Activated CD8-positive, alpha-beta memory T cell treated with anti-CD3 and anti-CD28 coated beads for 1 hour (primary cell): Measurements from ENCODE around the gene FLAD1.
"Not testable (repeated sequence)": the region's sequence is repeated elsewhere in the genome, so short reads cannot be mapped to it uniquely, and the experiment has no call there.

Source experiments
- DNase-seq, 2 donors: peaks; one replicate each; pipeline ENCODE4 v3.0.0-alpha.2; 2020; ENCODE audit warnings: low read depth in 1 of 2; ENCODE audit errors: extremely low read depth in 1 of 2

The FLAD1 gene

GRCh38 chr1:154967331-154967950 is 15.7 kb upstream of the FLAD1 start:
- no peak for DNase-seq

GRCh38 chr1:154968731-154969130 is 14.4 kb upstream of the FLAD1 start:
- no peak for DNase-seq

GRCh38 chr1:154969246-154969645 is 13.9 kb upstream of the FLAD1 start:
- no peak for DNase-seq

DNA sequence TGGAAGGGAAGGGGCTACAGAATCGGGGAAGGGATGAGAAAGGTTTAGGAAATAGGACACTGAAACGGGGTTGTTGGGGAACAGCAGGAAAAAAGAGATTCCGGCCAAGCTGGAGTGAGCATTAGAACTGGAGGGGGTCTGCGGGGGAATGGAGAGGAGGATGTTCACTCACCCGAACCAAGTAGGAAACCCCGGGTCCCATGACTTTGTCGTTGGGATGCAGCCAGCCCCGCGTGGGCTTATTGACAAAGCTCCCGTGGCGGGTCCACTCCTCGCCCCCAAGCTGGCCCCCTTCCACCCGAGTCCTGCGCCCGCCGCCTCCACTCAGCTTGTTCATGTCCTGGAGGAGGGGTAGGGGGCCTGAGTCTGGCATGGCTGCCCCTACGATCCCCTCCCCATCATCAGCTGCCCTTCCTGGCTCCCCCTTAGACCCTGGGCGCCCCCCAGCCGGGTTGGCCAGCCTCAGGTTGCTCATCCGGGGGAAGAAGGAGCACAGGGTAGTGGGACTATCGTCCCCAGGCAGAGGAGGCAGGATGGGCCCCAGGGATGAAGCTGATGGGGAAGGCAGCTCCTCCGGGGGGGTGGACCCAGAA is 13.2 kb upstream of the FLAD1 start:
- DNase-seq: no peak

GRCh38 chr1:154970631-154971340 is 12.4 kb upstream of the FLAD1 start, which contains the start of gene SHC1:
SHC1 (minus strand) TSS chr1:154970747; CDS start chr1:154970526, 221 bp downstream.
- no peak for DNase-seq

DNA sequence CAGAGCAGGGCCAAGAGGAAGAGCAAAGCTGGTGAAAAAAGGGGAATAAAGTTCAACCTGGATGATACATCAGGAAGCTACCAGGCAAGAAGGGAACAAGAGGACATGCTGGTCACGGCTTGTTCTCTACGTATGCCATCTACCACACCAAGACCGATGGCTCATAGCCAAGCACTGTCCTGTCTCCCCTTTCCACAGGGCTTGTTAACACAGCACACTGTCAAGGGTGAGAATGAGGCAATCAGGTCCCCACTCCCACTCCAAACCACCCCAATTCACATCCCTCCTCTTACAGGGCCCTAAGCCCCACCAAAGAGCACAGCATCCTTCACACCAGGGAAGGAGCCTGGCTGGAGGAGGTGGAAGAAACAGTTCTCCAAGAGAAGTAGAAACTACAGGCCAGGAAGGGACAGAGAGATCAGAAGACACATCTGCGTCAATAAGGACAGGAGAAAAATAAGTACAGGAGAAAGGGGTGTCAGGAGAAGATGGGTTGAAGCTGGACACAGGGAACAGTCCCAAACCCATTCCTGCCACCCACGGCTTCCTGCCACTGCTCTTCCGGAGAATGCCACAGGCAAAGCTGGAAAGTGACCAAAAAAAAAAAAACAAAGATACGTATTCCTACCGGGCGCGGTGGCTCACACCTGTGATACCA is 11.7 kb upstream of the FLAD1 start:
- no peak for DNase-seq

DNA sequence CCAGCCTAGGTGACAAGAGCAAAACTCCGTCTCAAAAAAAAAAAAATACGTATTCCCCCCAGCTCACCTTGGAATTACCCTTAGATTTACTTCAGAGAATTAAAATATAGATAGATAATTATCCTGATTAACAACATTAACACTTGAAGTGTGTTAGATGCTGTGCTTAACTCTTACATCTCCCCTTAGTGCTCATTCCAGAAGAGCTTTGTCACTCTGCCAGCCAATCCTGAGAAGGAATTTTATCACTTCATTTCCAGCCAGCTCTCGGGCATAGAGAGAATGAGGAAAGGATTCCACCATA is 11.0 kb upstream of the FLAD1 start:
- DNase-seq: no peak

DNA sequence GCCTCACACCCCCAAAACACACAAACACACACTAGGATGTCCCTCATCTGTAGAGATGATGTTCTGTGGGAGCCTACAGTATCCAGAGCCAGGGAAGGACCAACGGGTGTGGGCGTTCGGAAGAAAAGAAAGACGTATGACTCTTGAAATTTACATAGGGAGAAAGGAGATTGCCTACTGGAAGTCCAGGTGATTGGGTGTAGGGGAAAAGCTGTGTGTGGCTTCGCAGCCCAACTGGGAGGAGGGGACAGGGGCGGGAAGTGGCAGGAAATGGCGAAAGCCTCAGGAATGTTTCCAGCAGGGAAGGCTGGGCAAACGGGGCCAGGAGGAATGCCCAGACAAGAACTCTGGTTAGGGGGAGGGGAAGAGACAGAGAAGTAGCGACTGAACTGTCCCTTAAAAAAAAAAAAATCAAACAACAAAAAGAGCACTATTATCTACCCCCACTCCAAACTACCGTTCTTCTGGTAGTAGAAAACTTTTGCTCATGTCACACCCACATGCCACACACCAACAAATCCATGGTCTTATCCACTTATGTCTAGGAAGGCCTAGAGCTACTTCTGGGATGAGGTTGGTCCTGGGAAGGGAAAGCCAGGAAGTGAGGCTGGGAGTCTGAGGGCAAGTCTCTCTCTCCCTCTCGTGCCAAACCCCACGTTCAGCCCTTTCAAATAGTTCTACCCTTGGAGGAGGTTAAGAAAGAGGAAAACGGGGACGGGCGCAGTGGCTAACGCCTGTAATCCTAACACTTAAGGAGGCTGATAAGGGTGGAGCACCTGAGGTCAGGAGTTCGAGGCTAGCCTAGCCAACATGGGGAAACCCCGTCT is 10.4 kb upstream of the FLAD1 start:
- no peak for DNase-seq

DNA sequence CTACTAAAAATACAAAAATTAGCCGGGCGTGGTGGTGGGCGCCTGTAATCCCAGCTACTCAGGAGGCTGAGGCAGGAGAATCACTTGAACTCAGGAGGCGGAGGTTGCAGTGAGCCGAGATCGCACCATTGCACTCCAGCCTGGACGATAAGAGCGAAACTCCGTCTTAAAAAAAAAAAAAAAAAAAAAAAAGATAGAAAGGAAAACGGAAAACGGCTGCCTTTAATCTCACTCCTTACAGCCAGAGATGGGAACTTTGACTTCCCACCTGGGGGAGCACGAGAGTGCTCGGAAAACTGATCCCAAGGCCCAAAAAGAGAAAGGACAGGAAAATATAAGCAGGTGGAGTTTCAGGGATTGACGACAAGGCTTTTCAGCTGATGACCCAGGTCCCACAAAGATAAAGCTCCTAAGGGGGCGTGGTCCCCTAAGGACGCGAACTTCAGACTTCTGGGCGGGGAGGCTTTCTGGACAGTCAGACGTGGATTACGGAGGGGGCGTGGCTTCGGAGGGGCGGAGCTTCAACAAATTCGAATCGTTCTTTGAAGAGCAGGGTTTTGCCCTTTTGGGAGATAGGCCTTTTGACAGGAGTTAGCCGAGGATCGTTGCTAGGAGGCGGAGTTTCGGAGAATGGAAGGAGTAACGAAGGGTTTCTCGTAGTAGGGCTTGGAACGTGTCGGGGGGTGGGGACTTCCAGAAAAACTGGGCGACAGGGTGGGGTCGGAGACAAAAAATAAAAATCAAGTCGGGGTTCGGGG is 9.6 kb upstream of the FLAD1 start:
- peak; percentile 81 to 83 for DNase-seq

- peak; percentile 85 to 94 for DNase-seq
Observed at GRCh38 chr1:154974102-154974807, 8.9 kb upstream of the FLAD1 start, which contains the start of gene CKS1B. CKS1B (plus strand) TSS chr1:154974681; CDS start chr1:154974746, 65 bp downstream.

GRCh38 chr1:154974808-154975408 is 8.2 kb upstream of the FLAD1 start:
- peak; percentile 87 to 89 for DNase-seq

- peak in 1 of 2 donors; percentile 27 for DNase-seq
Observed at GRCh38 chr1:154975409-154976059, 7.6 kb upstream of the FLAD1 start.

DNA sequence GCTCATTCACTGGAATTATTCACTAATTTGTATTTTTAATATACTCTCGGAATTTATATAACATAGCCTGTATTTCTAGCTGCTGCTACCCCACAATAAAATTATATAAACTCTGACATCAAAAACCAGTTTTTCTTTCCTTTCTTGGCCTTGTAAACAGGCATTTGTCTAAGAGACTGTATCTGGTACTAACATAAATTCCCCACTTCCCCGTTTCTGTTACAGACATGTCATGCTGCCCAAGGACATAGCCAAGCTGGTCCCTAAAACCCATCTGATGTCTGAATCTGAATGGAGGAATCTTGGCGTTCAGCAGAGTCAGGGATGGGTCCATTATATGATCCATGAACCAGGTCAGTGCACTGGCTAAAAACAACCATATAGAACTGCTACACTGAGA is 5.4 kb upstream of the FLAD1 start:
- DNase-seq: not testable (repeated sequence)

GRCh38 chr1:154978360-154978759 is 4.8 kb upstream of the FLAD1 start:
- no peak for DNase-seq

DNA sequence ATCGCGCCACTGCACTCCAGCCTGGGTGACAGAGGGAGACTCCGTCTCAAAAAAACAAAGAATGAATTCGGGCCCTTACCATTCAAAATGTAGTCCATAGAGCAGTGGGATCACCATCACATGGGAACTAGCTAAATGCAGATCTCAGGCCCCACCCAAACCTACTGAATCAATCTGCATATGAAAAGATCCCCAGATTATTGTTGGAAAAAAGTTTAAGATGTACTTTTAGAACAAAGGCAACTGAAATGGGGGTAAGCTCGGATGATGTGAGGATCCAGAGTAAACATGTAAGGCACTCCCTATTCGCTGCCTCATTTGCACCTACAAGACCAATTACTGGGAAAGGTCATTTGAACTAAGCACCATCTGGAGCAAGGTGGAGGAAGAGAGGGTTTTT is 803 bp upstream of the FLAD1 start:
- DNase-seq: no peak

GRCh38 chr1:154983776-154984466 is 777 bp downstream of the FLAD1 start:
- no peak for DNase-seq

GRCh38 chr1:154986736-154987135 is 3.6 kb downstream of the FLAD1 start:
- DNase-seq: not testable (repeated sequence)

DNA sequence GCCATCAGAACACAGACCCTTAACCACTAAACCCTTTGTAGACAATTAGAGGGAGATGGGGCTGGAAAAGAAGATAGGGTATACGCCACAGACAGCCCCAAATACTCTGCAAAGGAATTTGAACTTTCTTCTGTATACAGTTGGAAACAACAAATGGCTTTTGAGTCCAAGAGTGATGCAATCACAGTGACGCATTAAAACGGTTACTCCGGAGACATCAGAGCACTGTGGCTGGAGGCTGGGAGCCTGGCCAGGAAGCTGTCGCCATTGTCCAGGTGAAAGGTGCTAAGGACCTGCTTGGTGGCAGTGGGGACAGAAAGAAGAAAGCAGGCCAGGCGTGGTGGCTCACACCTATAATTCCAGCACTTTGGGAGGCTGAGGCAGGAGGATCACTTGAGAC is 4.2 kb downstream of the FLAD1 start:
- DNase-seq: no peak
